ENCODE data around the gene LRRC9. TPM values are rescaled to one million over a fixed set of nuclear protein-coding genes. Genes with fewer than 3 reads are reported as not detected.

Gene LRRC9
- total and polyA plus RNA-seq, 2 donors (not counting 3 experiments of a cell fraction or from before 2014, with no cell fraction given): not detected

GRCh38 chr14:59997966-59998365 lies 78.0 kb downstream of the LRRC9 start:
- intact Hi-C loops (cut with micrococcal nuclease): no loop called here
- Histone ChIP-seq H3K27ac (ENCODE audit: insufficient read depth, low read depth, low read length) (no peak overlapping the region), H3K9ac (replicated peaks; ENCODE audit: extremely low read depth, insufficient read depth, low read length) (no peak overlapping the region), H3K4me2 (ENCODE audit: insufficient read depth, low read length) (no peak overlapping the region), H3K79me2 (ENCODE audit: control insufficient read depth, insufficient read depth, low read length) (no peaks in the 10 kb centered on the region), H4K20me1 (replicated peaks; ENCODE audit: control insufficient read depth, extremely low read depth, insufficient read depth, low read length) (no peaks in the 10 kb centered on the region), H2AFZ (ENCODE audit: low read depth, low read length) (no peak overlapping the region), H3K9me1 (replicated peaks; ENCODE audit: control insufficient read depth, extremely low read depth, insufficient read depth, low read length) (no peaks in the 10 kb centered on the region), H3K27me3 (ENCODE audit: control insufficient read depth in 2 of 2, insufficient read depth in 2 of 2, low read length in 2 of 2) (peaks cover 0 to 6% of the 10 kb centered on the region in 2 experiments), H3K4me1 (ENCODE audit: control insufficient read depth, extremely low read depth, insufficient read depth, low read length) (no peaks in the 10 kb centered on the region), H3K36me3 (ENCODE audit: control insufficient read depth in 2 of 2, extremely low read depth in 1 of 2, insufficient read depth in 2 of 2, low read length in 2 of 2) (no peaks in the 10 kb centered on the region), H3K4me3 (replicated peaks in 1 of 3; ENCODE audit: insufficient read depth in 1 of 3, low read depth in 1 of 3, low read length in 3 of 3) (no peak overlapping the region), H3K9me3 (replicated peaks; ENCODE audit: control insufficient read depth, insufficient read depth, low read length) (no peaks in the 10 kb centered on the region)
- no peak for FAIRE-seq
- dilution Hi-C loops (cut with MboI; ENCODE audit: extremely low pct_ligation_motif_present, low sequenced_read_pairs): no loop called here
- DNase-seq (ENCODE audit: low read depth, low spot score): no peak
- POLR2A ChIA-PET: no interaction called here
- CTCF ChIA-PET: interaction anchor here (1.2 kb wide), 1 partner anchor 10 kb away, joined by 3 read pairs; no protein-coding TSS in a partner anchor
- TF ChIP-seq EZH2 (IDR thresholded peaks at IDR 0.05; ENCODE audit: borderline replicate concordance, low read depth, low read length, severe bottlenecking) (no peak), GATA2 (IDR thresholded peaks at IDR 0.05; ENCODE audit: insufficient read depth, insufficient read length, low read depth, low read length) (no peak), JUN (IDR thresholded peaks at IDR 0.05; ENCODE audit: borderline replicate concordance, insufficient read depth, insufficient read length, low read depth) (no peak), POLR2A (IDR thresholded peaks at IDR 0.05; ENCODE audit: low read depth, low read length) (no peak), CTCF (IDR thresholded peaks at IDR 0.05; ENCODE audit: extremely low read depth in 1 of 2, insufficient read depth in 1 of 2, low read depth in 1 of 2, low read length in 2 of 2) (no peak), POLR2AphosphoS5 (IDR thresholded peaks at IDR 0.05; ENCODE audit: insufficient read depth, low read depth, low read length) (no peak), FOS (IDR thresholded peaks at IDR 0.05; ENCODE audit: borderline replicate concordance, insufficient read depth, low read length) (no peak)
- BruUV-seq (replicated peaks): no TSS peak
